MV-4-11 (cell line): ENCODE data around the gene TNFSF12.

ENCODE experiments used
- DNase-seq: peaks from one replicate; lab custom pipeline; 2025; lab: John Stamatoyannopoulos, UW

TNFSF12 gene

GRCh38 chr17:7544911-7545310 is 3.9 kb upstream of the TNFSF12 start:
- DNase-seq = no peak

- no peak for DNase-seq
Measured at GRCh38 chr17:7549401-7550055, 670 bp downstream of the TNFSF12 start.

DNA sequence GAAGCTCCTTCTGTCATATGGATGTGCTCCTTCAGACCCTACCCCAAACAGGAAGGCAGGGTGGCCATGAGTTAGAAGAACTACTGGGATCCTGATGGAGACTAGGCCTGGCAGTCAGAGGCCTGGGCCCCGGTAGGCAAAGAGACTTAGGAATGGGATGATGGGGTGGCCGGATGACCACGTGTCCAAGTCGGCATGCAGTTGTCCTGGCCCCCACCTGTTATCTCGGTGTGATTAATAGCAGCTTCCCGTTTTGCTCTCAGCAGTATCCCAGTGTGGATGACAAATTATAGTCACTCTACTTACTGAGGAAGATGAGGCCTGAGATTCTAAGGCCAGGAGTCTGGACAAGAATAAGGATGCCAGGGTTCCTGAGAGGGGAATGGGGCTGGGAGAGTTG is 1.5 kb downstream of the TNFSF12 start:
- DNase-seq = no peak

- DNase-seq = no peak
Measured at GRCh38 chr17:7551396-7551795, 2.5 kb downstream of the TNFSF12 start.

DNA sequence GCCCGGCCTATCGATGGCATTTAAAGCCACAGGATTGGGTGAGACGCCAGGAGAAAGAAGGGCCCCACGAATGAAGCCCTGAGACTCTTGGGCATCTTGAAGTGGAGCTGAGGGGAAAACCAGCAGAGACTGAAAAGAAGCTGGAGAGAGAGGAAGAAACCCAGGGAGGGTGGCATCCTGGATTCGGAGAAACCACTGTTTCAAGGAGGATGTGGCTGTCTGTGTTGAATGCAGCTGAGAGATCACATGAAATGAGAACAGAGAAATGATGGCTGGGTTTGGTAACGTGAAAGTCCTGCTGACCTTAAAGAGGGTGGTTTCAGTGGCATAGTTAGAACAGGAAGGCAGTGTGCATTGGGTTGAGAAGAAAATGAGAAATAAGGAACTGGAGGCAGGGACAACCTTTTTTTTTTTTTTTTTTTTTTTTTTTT is 3.8 kb downstream of the TNFSF12 start:
- DNase-seq = peak; percentile 97

DNA sequence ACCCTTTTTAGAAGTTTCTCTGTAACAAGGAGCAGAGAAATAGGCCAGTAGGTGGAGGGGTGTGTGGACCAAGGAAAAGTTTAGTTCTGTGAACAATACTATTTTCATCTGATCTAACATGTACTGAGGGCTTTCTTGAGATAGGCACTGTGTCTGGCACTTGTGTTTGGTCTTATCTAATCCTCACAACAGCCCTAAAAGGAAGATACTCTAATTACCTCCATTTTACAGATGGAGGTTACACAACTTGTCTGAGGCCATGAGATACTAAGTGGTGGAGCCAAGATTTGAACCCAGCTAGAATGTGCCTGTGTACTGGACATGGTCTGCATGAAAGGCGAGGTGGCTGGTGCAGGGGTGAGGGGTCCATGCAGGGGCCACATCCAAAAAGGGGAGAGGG is 4.5 kb downstream of the TNFSF12 start:
- DNase-seq = no peak

- no peak for DNase-seq
Measured at GRCh38 chr17:7555320-7555948, 6.6 kb downstream of the TNFSF12 start.

DNA sequence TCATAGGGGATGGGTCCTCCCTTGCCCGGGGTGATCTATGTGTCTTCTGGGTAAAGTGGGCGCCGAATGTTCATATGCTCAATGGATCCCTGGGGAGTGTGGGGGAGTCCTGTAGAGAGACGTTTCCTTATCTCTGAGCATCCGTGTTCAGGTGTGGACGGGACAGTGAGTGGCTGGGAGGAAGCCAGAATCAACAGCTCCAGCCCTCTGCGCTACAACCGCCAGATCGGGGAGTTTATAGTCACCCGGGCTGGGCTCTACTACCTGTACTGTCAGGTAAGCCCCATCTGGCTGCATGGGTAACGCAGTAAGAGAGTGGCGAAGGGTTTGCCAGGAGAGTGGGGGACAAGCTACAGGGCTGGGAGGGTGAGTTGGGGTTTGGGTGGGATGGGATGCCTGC is 7.8 kb downstream of the TNFSF12 start:
- no peak for DNase-seq

- DNase-seq = no peak
Measured at GRCh38 chr17:7557147-7557764, 8.4 kb downstream of the TNFSF12 start.

DNA sequence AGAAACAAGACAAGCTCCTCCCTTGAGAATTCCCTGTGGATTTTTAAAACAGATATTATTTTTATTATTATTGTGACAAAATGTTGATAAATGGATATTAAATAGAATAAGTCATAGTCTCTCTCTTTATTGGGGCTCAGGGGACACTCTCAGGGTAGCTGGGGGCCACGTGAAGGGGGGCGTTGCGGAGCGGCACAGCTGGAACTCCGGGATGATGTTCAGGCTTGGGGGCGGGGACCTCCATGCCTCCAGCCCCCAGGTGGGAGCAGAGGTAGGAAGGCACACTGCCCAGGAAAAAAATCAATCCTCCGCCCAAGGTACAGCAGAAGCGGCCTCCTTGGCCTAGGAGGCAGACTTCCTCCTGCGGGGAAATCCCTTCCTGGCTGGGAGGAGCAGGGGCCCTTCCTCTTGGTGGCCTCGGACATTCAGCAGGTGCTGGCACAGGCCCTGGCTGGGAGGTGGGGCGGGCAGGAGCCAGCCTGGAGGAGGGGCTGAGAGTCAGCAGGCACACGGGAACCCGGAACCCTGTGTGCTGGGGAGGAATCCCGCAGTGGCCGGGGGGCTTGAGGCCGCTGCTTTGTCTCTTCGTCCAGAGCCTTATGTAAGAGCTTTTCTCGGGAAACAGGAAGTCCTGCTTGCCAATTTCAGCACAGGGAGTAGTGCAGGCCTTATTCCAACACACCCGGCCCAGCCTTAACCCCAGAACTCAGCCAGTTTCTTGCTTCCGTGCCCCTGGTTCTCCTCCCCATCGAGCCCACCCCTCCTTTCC is 9.1 kb downstream of the TNFSF12 start:
- DNase-seq = peak; percentile 97

- peak; percentile 88 for DNase-seq
Measured at GRCh38 chr17:7558544-7559319, 9.9 kb downstream of the TNFSF12 start, which contains the start of gene TNFSF13. TSS of gene TNFSF13 (plus strand) at chr17:7558750. CDS start at chr17:7559040, 290 bp downstream.

DNA sequence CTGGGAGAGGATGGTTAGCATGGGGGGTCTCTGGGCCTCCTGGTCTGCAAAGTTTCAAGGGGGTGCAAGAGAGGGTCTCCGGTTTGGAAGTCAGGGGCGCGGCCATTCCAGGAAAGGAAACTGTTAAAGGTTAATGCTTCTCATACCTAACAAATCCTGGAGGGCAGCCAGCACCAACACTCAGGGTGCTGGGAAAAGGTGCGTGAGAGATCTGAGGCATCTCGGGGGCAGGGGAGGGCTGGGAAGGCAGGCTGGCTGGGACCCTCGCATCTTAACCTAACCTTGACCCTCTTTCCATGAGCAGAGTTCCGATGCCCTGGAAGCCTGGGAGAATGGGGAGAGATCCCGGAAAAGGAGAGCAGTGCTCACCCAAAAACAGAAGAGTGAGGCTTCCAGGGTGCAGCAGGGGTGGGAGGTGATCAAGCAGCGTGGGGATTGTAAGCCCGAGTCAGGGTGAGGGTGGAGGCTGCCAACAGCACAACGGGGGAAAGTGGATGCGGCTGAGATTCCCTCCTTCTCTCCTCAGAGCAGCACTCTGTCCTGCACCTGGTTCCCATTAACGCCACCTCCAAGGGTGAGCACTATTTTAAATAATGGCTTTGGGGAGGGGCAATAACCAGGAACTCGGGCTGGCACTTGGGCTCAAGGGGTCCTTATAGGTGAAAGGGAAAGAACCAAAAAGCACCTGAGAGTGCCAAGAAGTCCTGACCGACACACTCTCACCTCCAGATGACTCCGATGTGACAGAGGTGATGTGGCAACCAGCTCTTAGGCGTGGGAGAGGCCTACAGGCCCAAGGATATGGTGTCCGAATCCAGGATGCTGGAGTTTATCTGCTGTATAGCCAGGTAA is 10.7 kb downstream of the TNFSF12 start:
- DNase-seq = no peak

DNA sequence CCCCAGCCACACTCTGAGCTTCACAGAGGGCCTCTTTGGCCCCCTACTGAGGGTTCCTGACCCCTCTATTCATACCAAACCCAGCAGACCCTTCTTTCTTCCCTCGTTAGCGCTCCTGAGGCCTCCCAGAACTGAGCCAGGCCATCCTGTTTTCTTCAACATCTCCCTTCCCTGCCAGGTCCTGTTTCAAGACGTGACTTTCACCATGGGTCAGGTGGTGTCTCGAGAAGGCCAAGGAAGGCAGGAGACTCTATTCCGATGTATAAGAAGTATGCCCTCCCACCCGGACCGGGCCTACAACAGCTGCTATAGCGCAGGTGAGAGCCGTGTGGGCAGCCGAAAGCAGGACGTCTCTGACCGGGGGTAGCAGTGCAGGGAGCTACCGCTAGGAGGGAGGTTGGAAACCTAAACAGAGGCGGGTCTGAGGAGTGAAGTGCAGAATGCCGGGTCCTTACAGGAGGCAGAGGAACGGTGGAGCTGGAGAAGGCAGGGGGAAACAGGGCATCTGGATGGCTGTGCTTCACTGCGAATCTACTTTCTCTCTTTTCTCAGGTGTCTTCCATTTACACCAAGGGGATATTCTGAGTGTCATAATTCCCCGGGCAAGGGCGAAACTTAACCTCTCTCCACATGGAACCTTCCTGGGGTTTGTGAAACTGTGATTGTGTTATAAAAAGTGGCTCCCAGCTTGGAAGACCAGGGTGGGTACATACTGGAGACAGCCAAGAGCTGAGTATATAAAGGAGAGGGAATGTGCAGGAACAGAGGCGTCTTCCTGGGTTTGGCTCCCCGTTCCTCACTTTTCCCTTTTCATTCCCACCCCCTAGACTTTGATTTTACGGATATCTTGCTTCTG is 11.5 kb downstream of the TNFSF12 start:
- DNase-seq = peak; percentile 54

DNA sequence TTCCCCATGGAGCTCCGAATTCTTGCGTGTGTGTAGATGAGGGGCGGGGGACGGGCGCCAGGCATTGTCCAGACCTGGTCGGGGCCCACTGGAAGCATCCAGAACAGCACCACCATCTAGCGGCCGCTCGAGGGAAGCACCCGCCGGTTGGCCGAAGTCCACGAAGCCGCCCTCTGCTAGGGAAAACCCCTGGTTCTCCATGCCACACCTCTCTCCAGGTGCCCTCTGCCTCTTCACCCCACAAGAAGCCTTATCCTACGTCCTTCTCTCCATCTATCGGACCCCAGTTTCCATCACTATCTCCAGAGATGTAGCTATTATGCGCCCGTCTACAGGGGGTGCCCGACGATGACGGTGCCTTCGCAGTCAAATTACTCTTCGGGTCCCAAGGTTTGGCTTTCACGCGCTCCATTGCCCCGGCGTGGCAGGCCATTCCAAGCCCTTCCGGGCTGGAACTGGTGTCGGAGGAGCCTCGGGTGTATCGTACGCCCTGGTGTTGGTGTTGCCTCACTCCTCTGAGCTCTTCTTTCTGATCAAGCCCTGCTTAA is 12.2 kb downstream of the TNFSF12 start:
- peak; percentile 72 for DNase-seq

GRCh38 chr17:7561589-7562207 is 12.8 kb downstream of the TNFSF12 start, which contains the start of gene SENP3:
TSS of gene SENP3 (plus strand) at chr17:7561919. CDS start at chr17:7563077, 1,158 bp downstream.
- peak; percentile 82 for DNase-seq

DNA sequence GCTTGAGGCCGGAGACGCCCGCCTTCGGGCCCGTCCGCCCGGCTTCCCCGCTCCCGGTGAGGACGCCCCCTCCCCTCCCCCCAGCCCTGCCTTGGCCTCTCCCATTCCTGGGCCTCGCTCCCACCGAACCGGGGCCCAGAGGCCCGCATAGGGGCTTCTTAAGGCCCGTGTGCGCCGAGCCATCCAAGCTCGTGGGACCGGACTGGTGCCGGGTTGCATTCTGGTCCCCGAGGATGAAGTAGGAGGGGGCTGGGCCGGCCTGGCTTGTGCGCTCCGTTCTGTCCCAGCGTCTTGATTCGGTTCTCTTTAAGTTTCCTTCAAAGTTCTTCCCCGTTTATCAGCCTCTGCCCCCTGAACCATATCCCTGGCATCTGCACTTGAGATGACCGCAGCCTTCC is 13.3 kb downstream of the TNFSF12 start:
- no peak for DNase-seq

DNA sequence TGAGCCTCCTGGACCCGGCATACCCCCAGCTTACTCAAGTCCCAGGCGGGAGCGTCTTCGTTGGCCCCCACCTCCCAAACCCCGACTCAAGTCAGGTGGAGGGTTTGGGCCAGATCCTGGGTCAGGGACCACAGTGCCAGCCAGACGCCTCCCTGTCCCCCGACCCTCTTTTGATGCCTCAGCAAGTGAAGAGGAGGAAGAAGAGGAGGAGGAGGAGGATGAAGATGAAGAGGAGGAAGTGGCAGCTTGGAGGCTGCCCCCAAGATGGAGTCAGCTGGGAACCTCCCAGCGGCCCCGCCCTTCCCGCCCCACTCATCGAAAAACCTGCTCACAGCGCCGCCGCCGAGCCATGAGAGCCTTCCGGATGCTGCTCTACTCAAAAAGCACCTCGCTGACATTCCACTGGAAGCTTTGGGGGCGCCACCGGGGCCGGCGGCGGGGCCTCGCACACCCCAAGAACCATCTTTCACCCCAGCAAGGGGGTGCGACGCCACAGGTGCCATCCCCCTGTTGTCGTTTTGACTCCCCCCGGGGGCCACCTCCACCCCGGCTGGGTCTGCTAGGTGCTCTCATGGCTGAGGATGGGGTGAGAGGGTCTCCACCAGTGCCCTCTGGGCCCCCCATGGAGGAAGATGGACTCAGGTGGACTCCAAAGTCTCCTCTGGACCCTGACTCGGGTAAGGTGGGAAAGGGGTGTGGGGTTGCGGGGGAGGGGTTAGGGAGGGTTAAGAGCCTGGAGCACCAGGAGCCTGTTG is 14.4 kb downstream of the TNFSF12 start:
- no peak for DNase-seq

- DNase-seq = no peak
Measured at GRCh38 chr17:7569571-7569970, 20.7 kb downstream of the TNFSF12 start.
